ENCODE measurements around the gene VAV1. TPM values are rescaled to one million over a fixed set of nuclear protein-coding genes. Genes with fewer than 3 reads are reported as not detected.

VAV1 gene
- total RNA-seq, 4 donors from 2014 or later: 4.0 to 16.2 (median 5.8) TPM

- no peaks in the 10 kb centered on the region for H3K36me3 ChIP-seq
- WGBS, 2 donors: 66 to 79% methylated on average over 6 of the region's 6 CpGs
- TF ChIP-seq POLR2A (IDR thresholded peaks at IDR 0.05): no peak
- no peak for TF ChIP-seq EP300 (IDR thresholded peaks at IDR 0.05)
- TF ChIP-seq CTCF (IDR thresholded peaks at IDR 0.05): no peak
- no peak for DNase-seq (ENCODE audit: low spot score in 2 of 2)
- no peaks in the 10 kb centered on the region for H3K27me3 ChIP-seq
- H3K27ac ChIP-seq: no peak overlapping the region
- no peak overlapping the region for H3K4me3 ChIP-seq
- H3K9me3 ChIP-seq: peaks cover 0 to 28% (median 2%) of the 10 kb centered on the region in 4 donors
- H3K4me1 ChIP-seq: no peaks in the 10 kb centered on the region
Observed at GRCh38 chr19:6791237-6791636, 18.7 kb downstream of the VAV1 start.

- Histone ChIP-seq H3K4me3 (no peak overlapping the region), H3K27me3 (no peaks in the 10 kb centered on the region), H3K27ac (no peak overlapping the region), H3K4me1 (no peaks in the 10 kb centered on the region), H3K36me3 (no peaks in the 10 kb centered on the region), H3K9me3 (peaks cover 0 to 28% (median 2%) of the 10 kb centered on the region in 4 donors)
- WGBS, 2 donors: 78 to 83% methylated on average over 4 of the region's 4 CpGs
- TF ChIP-seq CTCF (IDR thresholded peaks at IDR 0.05): no peak
- no peak for TF ChIP-seq EP300 (IDR thresholded peaks at IDR 0.05)
- no peak for TF ChIP-seq POLR2A (IDR thresholded peaks at IDR 0.05)
- DNase-seq (ENCODE audit: low spot score in 2 of 2): no peak
Observed at GRCh38 chr19:6793411-6793810, 20.9 kb downstream of the VAV1 start.

- Histone ChIP-seq H3K4me3 (no peak overlapping the region), H3K36me3 (no peaks in the 10 kb centered on the region), H3K27me3 (no peaks in the 10 kb centered on the region), H3K4me1 (no peaks in the 10 kb centered on the region), H3K27ac (no peak overlapping the region), H3K9me3 (peaks cover 0 to 28% (median 2%) of the 10 kb centered on the region in 4 donors)
- no peak for DNase-seq (ENCODE audit: low spot score in 2 of 2)
- TF ChIP-seq POLR2A (IDR thresholded peaks at IDR 0.05) (no peak), EP300 (IDR thresholded peaks at IDR 0.05) (no peak), CTCF (IDR thresholded peaks at IDR 0.05) (no peak)
- WGBS, 2 donors: 88% methylated on average over 5 of the region's 5 CpGs
Observed at GRCh38 chr19:6793973-6794372, 21.5 kb downstream of the VAV1 start.

- Histone ChIP-seq H3K36me3 (no peaks in the 10 kb centered on the region), H3K27ac (no peak overlapping the region), H3K4me3 (no peak overlapping the region), H3K4me1 (no peaks in the 10 kb centered on the region), H3K27me3 (no peaks in the 10 kb centered on the region), H3K9me3 (peaks cover 0 to 28% (median 2%) of the 10 kb centered on the region in 4 donors)
- WGBS, 2 donors: 82% methylated on average over 13 of the region's 13 CpGs
- TF ChIP-seq CTCF (IDR thresholded peaks at IDR 0.05) (no peak), POLR2A (IDR thresholded peaks at IDR 0.05) (no peak), EP300 (IDR thresholded peaks at IDR 0.05) (no peak)
- DNase-seq (ENCODE audit: low spot score in 2 of 2): no peak
Observed at GRCh38 chr19:6794686-6795431, 22.4 kb downstream of the VAV1 start.

- WGBS, 2 donors: 91 to 92% methylated on average over 4 of the region's 4 CpGs
- peaks cover 0 to 2% (median 0%) of the 10 kb centered on the region in 4 donors for H3K4me1 ChIP-seq
- no peak for DNase-seq (ENCODE audit: low spot score in 2 of 2)
Observed at GRCh38 chr19:6796278-6796677, 23.8 kb downstream of the VAV1 start.

More at GRCh38 chr19:6796278-6796677, 23.8 kb downstream of the VAV1 start:
- H3K9me3 ChIP-seq: peaks cover 0 to 28% (median 2%) of the 10 kb centered on the region in 4 donors
- H3K36me3 ChIP-seq: no peaks in the 10 kb centered on the region
- H3K4me3 ChIP-seq: no peak overlapping the region
- peaks cover 0 to under 1% of the 10 kb centered on the region in 2 donors for H3K27me3 ChIP-seq
- no peak overlapping the region for H3K27ac ChIP-seq
- TF ChIP-seq EP300 (IDR thresholded peaks at IDR 0.05) (no peak), CTCF (IDR thresholded peaks at IDR 0.05) (no peak), POLR2A (IDR thresholded peaks at IDR 0.05) (no peak)

All from tibial nerve (tissue), 4 donors.